A549 (cell line): ENCODE results near the gene MTA3.

Source experiments
- BHLHE40 ChIP-seq: IDR thresholded peaks from 2 replicates; pipeline ENCODE4 v1.6.1; 2012; ENCODE audit warnings: low read depth, low read length, inconsistent platforms
- POLR2A ChIP-seq: IDR thresholded peaks from 2 replicates; pipeline ENCODE4 v1.6.1; 2012; ENCODE audit warnings: mild to moderate bottlenecking, low read length

DNA sequence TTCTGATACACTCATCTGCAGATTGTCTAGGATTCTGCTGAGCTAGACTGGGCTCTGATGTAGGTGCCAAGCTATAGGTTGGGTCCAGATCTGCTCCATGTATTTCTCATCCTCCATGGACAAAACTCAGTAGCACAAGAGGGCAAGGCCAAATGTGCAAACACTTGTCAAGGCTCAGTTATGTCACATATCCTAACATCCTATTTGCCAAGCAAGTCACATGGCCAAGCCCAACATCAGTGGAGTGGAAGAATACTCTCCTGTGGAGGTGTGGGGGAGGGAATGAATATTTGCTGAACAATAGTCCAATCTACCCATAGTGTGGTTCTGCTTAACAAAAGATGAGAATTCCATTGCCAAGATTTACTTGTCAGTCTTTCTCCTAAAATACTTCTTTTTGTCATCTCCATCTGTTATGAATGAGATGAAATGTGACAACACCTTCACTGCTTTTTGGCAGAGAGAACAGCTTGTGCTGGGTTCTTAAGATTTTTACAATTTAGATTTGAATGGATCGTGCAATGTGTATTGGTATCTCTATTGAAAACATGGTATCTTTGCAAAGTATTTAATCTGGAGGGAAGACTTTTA, 105.7 kb downstream of the MTA3 start:
- TF ChIP-seq POLR2A (no peak), BHLHE40 (no peak)
